SK-N-SH (cell line): ENCODE measurements around the gene HSD17B1. TPM values are rescaled to one million over a fixed set of nuclear protein-coding genes. Genes with fewer than 3 reads are reported as not detected.

Experiments used
- CTCF ChIA-PET: fragments of 300-600, 350-600 bp; formaldehyde crosslinking; extraction: SDS; loops from one replicate; lab custom pipeline; 2021; lab: Yijun Ruan, JAX
- POLR2A ChIA-PET: fragments of 350-600 bp; sonication (Branson Sonifier 250); formaldehyde crosslinking; extraction: SDS; loops from one replicate; lab custom pipeline; 2020; ENCODE audit warnings: antibody characterized with exemption, inconsistent platforms; lab: Yijun Ruan, JAX
- DNase-seq: peaks from one replicate; pipeline ENCODE4 v3.0.0; 2012
- H2AFZ ChIP-seq: fragments of 200-600 bp; sonication (generic); 2 replicates; pipeline ENCODE4 v1.8.1; 2016; ENCODE audit warnings: antibody characterized with exemption, mild to moderate bottlenecking, low read depth
- H3F3A ChIP-seq: fragments of 200-600 bp; sonication (generic); replicated peaks from 2 replicates; pipeline ENCODE3; 2016; ENCODE audit warnings: antibody characterized with exemption, mild to moderate bottlenecking; ENCODE audit not compliant: insufficient read depth
- H3K27ac ChIP-seq, 2 experiments: fragments of 200-500 bp in 1 of 2; fragments of 200-600 bp in 1 of 2; sonication (Bioruptor generic) in 1 of 2; sonication (generic), shearing (Covaris generic) in 1 of 2; 2 replicates each; pipeline versions ENCODE4 v1.5.1 to v1.6.1; 2014 to 2016; ENCODE audit warnings: low read depth in 2 of 2, inconsistent platforms in 1 of 2, low read length in 1 of 2, mild to moderate bottlenecking in 1 of 2, mixed read lengths in 1 of 2
- H3K27me3 ChIP-seq: fragments of 200-600 bp; sonication (generic), shearing (Covaris generic); 2 replicates; pipeline ENCODE4 v1.6.1; 2016; ENCODE audit warnings: mixed run types; ENCODE audit not compliant: insufficient read depth
- H3K36me3 ChIP-seq, 2 experiments: fragments of 200-500 bp in 1 of 2; fragments of 200-600 bp in 1 of 2; sonication (Bioruptor generic) in 1 of 2; sonication (generic) in 1 of 2; replicated peaks in 1 of 2; 2 replicates each; pipeline versions ENCODE3 to v1.5.1; 2014 to 2016; ENCODE audit warnings: low read length in 1 of 2, mild to moderate bottlenecking in 1 of 2; ENCODE audit not compliant: insufficient read depth in 2 of 2, control insufficient read depth in 1 of 2
- H3K4me1 ChIP-seq, 2 experiments: fragments of 200-500 bp in 1 of 2; fragments of 200-600 bp in 1 of 2; sonication (Bioruptor generic) in 1 of 2; sonication (generic), shearing (Covaris generic) in 1 of 2; 2 replicates each; pipeline versions ENCODE4 v1.5.1 to v1.6.1; 2014 to 2016; ENCODE audit warnings: low read depth in 1 of 2, low read length in 1 of 2, mixed run types in 1 of 2; ENCODE audit not compliant: insufficient read depth in 2 of 2, control insufficient read depth in 1 of 2
- H3K4me2 ChIP-seq: fragments of 200-600 bp; sonication (generic), shearing (Covaris generic); 2 replicates; pipeline ENCODE4 v1.6.1; 2017; ENCODE audit warnings: mixed run types
- H3K4me3 ChIP-seq, 2 experiments: fragments of 200-500 bp in 1 of 2; fragments of 200-600 bp in 1 of 2; sonication (Bioruptor generic) in 1 of 2; sonication (generic), shearing (Covaris generic) in 1 of 2; 2 replicates each; pipeline versions ENCODE4 v1.5.1 to v1.8.1; 2014 to 2016; ENCODE audit warnings: low read depth in 2 of 2, inconsistent platforms in 1 of 2, low read length in 1 of 2, mild to moderate bottlenecking in 1 of 2, mixed read lengths in 1 of 2, moderate library complexity in 1 of 2
- H3K79me2 ChIP-seq: fragments of 200-600 bp; sonication (generic); 2 replicates; pipeline ENCODE4 v1.8.1; 2017; ENCODE audit warnings: mild to moderate bottlenecking; ENCODE audit not compliant: insufficient read depth
- H3K9ac ChIP-seq: fragments of 200-600 bp; sonication (generic); 2 replicates; pipeline ENCODE4 v1.6.1; 2017; ENCODE audit warnings: mixed run types
- H3K9me2 ChIP-seq: fragments of 200-600 bp; sonication (generic); 2 replicates; pipeline ENCODE4 v1.6.1; 2017; ENCODE audit warnings: mixed run types
- H3K9me3 ChIP-seq: fragments of 200-600 bp; sonication (generic); 2 replicates; pipeline ENCODE4 v1.6.1; 2017; ENCODE audit warnings: mixed run types, mild to moderate bottlenecking, moderate library complexity
- H4K20me1 ChIP-seq: fragments of 200-600 bp; sonication (generic); 2 replicates; pipeline ENCODE4 v1.6.1; 2017; ENCODE audit warnings: mild to moderate bottlenecking, mixed run types; ENCODE audit not compliant: insufficient read depth
- CTCF ChIP-seq: fragments of 200-600 bp; sonication (generic); IDR thresholded peaks from 2 replicates; pipeline ENCODE4 v1.6.1; 2017; ENCODE audit warnings: antibody characterized with exemption, mild to moderate bottlenecking, moderate library complexity
- ELF1 ChIP-seq: IDR thresholded peaks from 2 replicates; pipeline ENCODE4 v1.4.0; 2012
- EP300 ChIP-seq, 2 experiments: IDR thresholded peaks; 2 replicates each; pipeline versions ENCODE4 v1.4.0 to v1.6.1; 2012; ENCODE audit warnings: borderline replicate concordance in 1 of 2, low read depth in 1 of 2, low read length in 1 of 2
- EZH2phosphoT487 ChIP-seq: fragments of 200-600 bp; sonication (generic); IDR thresholded peaks from 2 replicates; pipeline ENCODE4 v1.6.1; 2017; ENCODE audit warnings: low read depth, mixed run types, mild to moderate bottlenecking, antibody characterized with exemption, moderate library complexity, borderline replicate concordance
- FOSL2 ChIP-seq: IDR thresholded peaks from 2 replicates; pipeline ENCODE4 v1.4.0; 2012; ENCODE audit warnings: low read depth, mild to moderate bottlenecking, moderate library complexity, borderline replicate concordance
- FOXJ3 ChIP-seq: sonication (generic); formaldehyde crosslinking; IDR thresholded peaks from 2 replicates; pipeline ENCODE4 v1.5.1; 2020; ENCODE audit warnings: mild to moderate bottlenecking, missing genetic modification reagents
- FOXM1 ChIP-seq: IDR thresholded peaks from 2 replicates; pipeline ENCODE4 v1.4.0; 2012; ENCODE audit warnings: low read depth, mild to moderate bottlenecking
- GATA2 ChIP-seq: sonication (generic); formaldehyde crosslinking; IDR thresholded peaks from 2 replicates; pipeline ENCODE4 v1.5.0; 2020; ENCODE audit warnings: mild to moderate bottlenecking, missing genetic modification reagents
- JUND ChIP-seq: IDR thresholded peaks from 2 replicates; pipeline ENCODE4 v1.4.0; 2012
- MEF2A ChIP-seq: IDR thresholded peaks from 2 replicates; pipeline ENCODE4 v1.4.0; 2012; ENCODE audit warnings: low read depth, borderline replicate concordance
- MXI1 ChIP-seq: IDR thresholded peaks from 2 replicates; pipeline ENCODE4 v1.6.1; 2012; ENCODE audit warnings: mild to moderate bottlenecking, low read depth, low read length, improper control_type of control experiment
- NFIC ChIP-seq: IDR thresholded peaks from 2 replicates; pipeline ENCODE4 v1.4.0; 2012; ENCODE audit warnings: borderline replicate concordance
- NRF1 ChIP-seq: IDR thresholded peaks from 2 replicates; pipeline ENCODE4 v1.6.1; 2012; ENCODE audit warnings: low read depth, mild to moderate bottlenecking, low read length
- RCOR1 ChIP-seq: fragments of 150-350 bp; IDR thresholded peaks from 2 replicates; pipeline ENCODE4 v1.6.1; 2017; ENCODE audit warnings: antibody characterized with exemption, low read length
- RFX5 ChIP-seq: IDR thresholded peaks from 2 replicates; pipeline ENCODE4 v1.6.1; 2012; ENCODE audit warnings: mild to moderate bottlenecking, improper control_type of control experiment, low read length
- SIN3A ChIP-seq: IDR thresholded peaks from 2 replicates; pipeline ENCODE4 v1.6.1; 2012; ENCODE audit warnings: low read depth, mild to moderate bottlenecking, low read length, moderate library complexity, borderline replicate concordance
- SMC3 ChIP-seq: IDR thresholded peaks from 2 replicates; pipeline ENCODE4 v1.6.1; 2012; ENCODE audit warnings: low read depth, low read length, improper control_type of control experiment
- TCF12 ChIP-seq: IDR thresholded peaks from 2 replicates; pipeline ENCODE4 v1.4.0; 2012
- TEAD4 ChIP-seq: IDR thresholded peaks from 2 replicates; pipeline ENCODE4 v1.4.0; 2012; ENCODE audit warnings: mild to moderate bottlenecking, borderline replicate concordance; ENCODE audit not compliant: insufficient read depth
- USF1 ChIP-seq: IDR thresholded peaks from 2 replicates; pipeline ENCODE4 v1.4.0; 2012; ENCODE audit warnings: low read depth, borderline replicate concordance
- WGBS: methylation state at CpG from one replicate; pipeline ENCODE4 v1.1.6; 2017; ENCODE audit warnings: low lambda C conversion rate; 5-methylcytosine and 5-hydroxymethylcytosine counted together
- polyA plus RNA-seq, 3 experiments: library from polyadenylated mRNA; depleted of rRNA; stranded (reverse); fragments of >200 nt; gene quantifications; 2 replicates each; pipeline ENCODE4 v1.2.3, GENCODE V29; 2012
- TF ChIP-seq, protein P1 (sequence below): fragments of 150-350 bp; IDR thresholded peaks from 2 replicates; pipeline ENCODE4 v1.6.1; 2017; ENCODE audit warnings: antibody characterized with exemption, low read length, low read depth, borderline replicate concordance

HSD17B1 gene
- polyA plus RNA-seq, 1 of the 3 experiments (the other 2 are of a cell fraction) = 1.3 TPM

DNA sequence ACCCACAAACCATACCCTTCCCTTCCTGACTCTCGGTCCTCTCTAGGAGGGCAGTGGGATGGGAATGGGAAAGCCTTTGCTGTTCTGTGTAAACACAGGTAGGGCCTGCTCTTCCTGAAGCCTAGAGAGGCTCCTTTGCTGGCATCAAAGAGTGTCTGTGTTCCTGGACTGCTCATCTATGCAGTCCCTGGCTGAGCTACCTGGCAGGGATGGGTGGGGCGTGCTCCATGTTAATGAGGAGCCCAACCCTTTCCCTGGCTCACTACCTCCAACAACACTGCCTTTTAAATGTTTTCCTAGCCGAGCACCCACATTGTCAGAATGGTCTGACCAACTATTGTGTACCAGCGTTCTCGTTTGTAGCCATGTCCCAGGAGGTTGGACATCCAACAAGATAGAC lies 43.3 kb upstream of the HSD17B1 start:
- H3K9ac ChIP-seq = no peak overlapping the region
- ChIA-PET CTCF (interaction anchor here (1.0 to 3.8 kb wide), 2 partner anchors 8 to 18 kb away, joined by 5 to 22 read pairs; no protein-coding TSS in a partner anchor), POLR2A (no interaction called here)
- peaks cover 4 to 37% of the 10 kb centered on the region in 2 experiments for H3K36me3 ChIP-seq
- no peaks in the 10 kb centered on the region for H3K79me2 ChIP-seq
- H3K9me2 ChIP-seq = no peaks in the 10 kb centered on the region
- 95% methylated on average over 5 of the region's 5 CpGs for WGBS
- no peak overlapping the region for H2AFZ ChIP-seq
- H3K4me1 ChIP-seq = no peaks in the 10 kb centered on the region
- no peak overlapping the region for H3K27ac ChIP-seq
- H3K9me3 ChIP-seq = no peaks in the 10 kb centered on the region
- no peaks in the 10 kb centered on the region for H3K27me3 ChIP-seq
- no peak overlapping the region for H3K4me2 ChIP-seq
- TF ChIP-seq TEAD4 (no peak), SMC3 (no peak), RCOR1 (no peak)
- H4K20me1 ChIP-seq = no peaks in the 10 kb centered on the region
- DNase-seq = no peak
- no peaks in the 10 kb centered on the region for H3F3A ChIP-seq
- no peak overlapping the region for H3K4me3 ChIP-seq

- no peaks in the 10 kb centered on the region for H4K20me1 ChIP-seq
- peaks cover 4 to 37% of the 10 kb centered on the region in 2 experiments for H3K36me3 ChIP-seq
- no peaks in the 10 kb centered on the region for H3K4me1 ChIP-seq
- no peak overlapping the region for H3K4me2 ChIP-seq
- 100% methylated on average over 2 of the region's 2 CpGs for WGBS
- POLR2A ChIA-PET = no interaction called here
- no peaks in the 10 kb centered on the region for H3K79me2 ChIP-seq
- H3K4me3 ChIP-seq = no peak overlapping the region
- H2AFZ ChIP-seq = no peak overlapping the region
- no peaks in the 10 kb centered on the region for H3K9me2 ChIP-seq
- no peak overlapping the region for H3K9ac ChIP-seq
- CTCF ChIA-PET = interaction anchor here (1.2 to 3.8 kb wide), 3 partner anchors 17 to 186 kb away, joined by 3 to 22 read pairs (median 3); no protein-coding TSS in a partner anchor
- TF ChIP-seq, protein P1, sequence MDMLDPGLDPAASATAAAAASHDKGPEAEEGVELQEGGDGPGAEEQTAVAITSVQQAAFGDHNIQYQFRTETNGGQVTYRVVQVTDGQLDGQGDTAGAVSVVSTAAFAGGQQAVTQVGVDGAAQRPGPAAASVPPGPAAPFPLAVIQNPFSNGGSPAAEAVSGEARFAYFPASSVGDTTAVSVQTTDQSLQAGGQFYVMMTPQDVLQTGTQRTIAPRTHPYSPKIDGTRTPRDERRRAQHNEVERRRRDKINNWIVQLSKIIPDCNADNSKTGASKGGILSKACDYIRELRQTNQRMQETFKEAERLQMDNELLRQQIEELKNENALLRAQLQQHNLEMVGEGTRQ = no peak
- no peak for TF ChIP-seq TCF12
- no peak for TF ChIP-seq EP300 (IDR thresholded peaks at IDR 0.05; ENCODE audit: borderline replicate concordance in 1 of 2, low read depth in 1 of 2, low read length in 1 of 2)
- no peak for TF ChIP-seq RFX5
- no peak for TF ChIP-seq NRF1
- no peak overlapping the region for H3K27ac ChIP-seq
- H3F3A ChIP-seq = no peaks in the 10 kb centered on the region
- no peak for DNase-seq
- H3K9me3 ChIP-seq = no peaks in the 10 kb centered on the region
- no peaks in the 10 kb centered on the region for H3K27me3 ChIP-seq
These were observed 42.9 kb upstream of the HSD17B1 start for GRCh38 chr17:42509841-42510240.

DNA sequence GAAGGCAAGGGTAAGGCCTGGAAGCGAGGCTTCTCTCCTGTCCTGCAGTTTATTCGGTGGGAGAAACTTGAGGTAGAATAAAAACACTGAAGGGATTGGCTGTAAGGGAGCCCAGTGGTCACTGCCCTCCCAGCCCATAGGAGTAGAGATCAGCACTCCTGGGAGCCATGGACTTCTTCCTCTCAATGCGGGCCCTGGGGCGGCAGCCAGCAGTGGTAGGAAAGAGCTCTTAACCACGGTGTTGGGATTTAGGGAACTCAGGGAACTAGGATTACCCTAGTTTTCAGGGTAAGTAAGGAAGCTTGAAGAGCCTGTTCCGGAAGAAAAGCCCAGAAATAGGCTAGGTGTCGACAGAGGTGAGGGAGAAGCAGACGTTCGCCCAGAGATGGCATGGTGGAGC lies 40.5 kb upstream of the HSD17B1 start:
- Histone ChIP-seq H3K27ac (no peak overlapping the region), H3K4me2 (no peak overlapping the region), H2AFZ (no peak overlapping the region), H3K4me3 (no peak overlapping the region), H3F3A (peaks cover 3% of the 10 kb centered on the region), H3K4me1 (peaks cover under 1 to 4% of the 10 kb centered on the region in 2 experiments; a peak in 1 of 4 replicates), H4K20me1 (no peaks in the 10 kb centered on the region), H3K9me2 (no peaks in the 10 kb centered on the region), H3K9me3 (no peaks in the 10 kb centered on the region), H3K36me3 (peaks cover 4 to 34% of the 10 kb centered on the region in 2 experiments), H3K79me2 (no peaks in the 10 kb centered on the region), H3K27me3 (no peaks in the 10 kb centered on the region), H3K9ac (no peak overlapping the region)
- WGBS = 96% methylated on average over 9 of the region's 9 CpGs
- ChIA-PET CTCF (interaction anchor here (1.0 to 3.1 kb wide), 3 partner anchors 8 to 53 kb away, joined by 3 to 17 read pairs (median 3); no protein-coding TSS in a partner anchor), POLR2A (interaction anchor here (0.8 kb wide), 1 partner anchor 461 kb away, joined by 3 read pairs; no protein-coding TSS in a partner anchor)
- no peak for DNase-seq
- TF ChIP-seq ELF1 = no peak
- TF ChIP-seq GATA2 = no peak
- TF ChIP-seq EP300 (IDR thresholded peaks at IDR 0.05; ENCODE audit: borderline replicate concordance in 1 of 2, low read depth in 1 of 2, low read length in 1 of 2) = no peak
- no peak for TF ChIP-seq TCF12
- TF ChIP-seq JUND = no peak
- no peak for TF ChIP-seq MXI1
- no peak for TF ChIP-seq SIN3A
- TF ChIP-seq USF1 = no peak
- no peak for TF ChIP-seq NFIC
- TF ChIP-seq MEF2A = no peak
- TF ChIP-seq CTCF = no peak
- TF ChIP-seq FOSL2 = no peak
- no peak for TF ChIP-seq FOXM1
- no peak for TF ChIP-seq EZH2phosphoT487
- no peak for TF ChIP-seq FOXJ3
- no peak for TF ChIP-seq RCOR1
